ENCODE results near the gene ACOT13. TPM values are rescaled to one million over a fixed set of nuclear protein-coding genes. Genes with fewer than 3 reads are reported as not detected.
"Not testable (repeated sequence)": the region's sequence is repeated elsewhere in the genome, so short reads cannot be mapped to it uniquely, and the experiment has no call there.

The ACOT13 gene
- total RNA-seq, 2 experiments from 2014 or later: 28.9 to 33.6 TPM

- intact Hi-C loops (cut with micrococcal nuclease): no loop called here
- H3K9me3 Mint-ChIP-seq: no peaks in the 10 kb centered on the region
- H3K4me1 Mint-ChIP-seq (ENCODE audit: low read depth): peaks cover 28% of the 10 kb centered on the region
- ATAC-seq: no peak
- no peak overlapping the region for H3K4me3 Mint-ChIP-seq
- peak overlapping the region; percentile 62 for H3K27ac Mint-ChIP-seq
- no peak for DNase-seq
- no peaks in the 10 kb centered on the region for H3K27me3 Mint-ChIP-seq
- H3K36me3 Mint-ChIP-seq (ENCODE audit: low read depth): peaks cover 4% of the 10 kb centered on the region
- POLR2A ChIA-PET: interaction anchor here (1.3 kb wide), 1 partner anchor 9 kb away, joined by 3 read pairs; no protein-coding TSS in a partner anchor
- no peak for TF ChIP-seq CTCF (IDR thresholded peaks at IDR 0.05)
- CTCF ChIA-PET: interaction anchor here (1.2 to 13.2 kb wide), 3 partner anchors 25 to 145 kb away, joined by 3 to 141 read pairs (median 5); partner anchors contain the start of genes ACOT13 and TDP2
Observed at GRCh38 chr6:24692003-24692402, 25.1 kb downstream of the ACOT13 start.

GRCh38 chr6:24692415-24692814, 25.5 kb downstream of the ACOT13 start:
- peaks cover 28% of the 10 kb centered on the region for H3K4me1 Mint-ChIP-seq (ENCODE audit: low read depth)
- CTCF ChIA-PET: interaction anchor here (1.1 to 13.2 kb wide), 3 partner anchors 8 to 110 kb away, joined by 3 to 141 read pairs (median 3); partner anchors contain the start of genes ACOT13 and TDP2
- DNase-seq: no peak

GRCh38 chr6:24692848-24693592, 26.1 kb downstream of the ACOT13 start:
- CTCF ChIA-PET: interaction anchor here (1.1 to 13.2 kb wide), 4 partner anchors 9 to 146 kb away, joined by 3 to 141 read pairs (median 4); partner anchors contain the start of genes ACOT13 and TDP2
- Mint-ChIP-seq H3K36me3 (ENCODE audit: low read depth) (no peaks in the 10 kb centered on the region), H3K4me1 (ENCODE audit: low read depth) (peaks cover 28% of the 10 kb centered on the region), H3K27ac (peak overlapping the region; percentile 3), H3K9me3 (no peaks in the 10 kb centered on the region), H3K4me3 (no peak overlapping the region), H3K27me3 (no peaks in the 10 kb centered on the region)
- intact Hi-C loops (cut with micrococcal nuclease): no loop called here
- TF ChIP-seq CTCF (IDR thresholded peaks at IDR 0.05): no peak
- ATAC-seq (peak; percentile 55), DNase-seq (no peak)
- POLR2A ChIA-PET: interaction anchor here (0.7 kb wide), 1 partner anchor 26 kb away, joined by 3 read pairs; the partner anchor contains the start of genes ACOT13 and TDP2

More at GRCh38 chr6:24692415-24692814, 25.5 kb downstream of the ACOT13 start:
- H3K9me3 Mint-ChIP-seq: no peaks in the 10 kb centered on the region
- TF ChIP-seq CTCF (IDR thresholded peaks at IDR 0.05): no peak
- H3K36me3 Mint-ChIP-seq (ENCODE audit: low read depth): peaks cover under 1% of the 10 kb centered on the region
- intact Hi-C loops (cut with micrococcal nuclease): no loop called here
- POLR2A ChIA-PET: interaction anchor here (1.3 kb wide), 1 partner anchor 10 kb away, joined by 3 read pairs; no protein-coding TSS in a partner anchor
- H3K27ac Mint-ChIP-seq: no peak overlapping the region
- no peaks in the 10 kb centered on the region for H3K27me3 Mint-ChIP-seq
- H3K4me3 Mint-ChIP-seq: no peak overlapping the region
- ATAC-seq: no peak

GRCh38 chr6:24694198-24694597, 27.3 kb downstream of the ACOT13 start:
- Mint-ChIP-seq H3K4me3 (no peak overlapping the region), H3K36me3 (ENCODE audit: low read depth) (peaks cover 6% of the 10 kb centered on the region), H3K27ac (no peak overlapping the region), H3K9me3 (no peaks in the 10 kb centered on the region), H3K4me1 (ENCODE audit: low read depth) (peaks cover 30% of the 10 kb centered on the region), H3K27me3 (no peaks in the 10 kb centered on the region)
- intact Hi-C loops (cut with micrococcal nuclease): no loop called here
- TF ChIP-seq CTCF (IDR thresholded peaks at IDR 0.05): no peak
- ChIA-PET CTCF (interaction anchor here (0.9 to 13.2 kb wide), 3 partner anchors 27 to 147 kb away, joined by 4 to 141 read pairs (median 5); partner anchors contain the start of genes ACOT13 and TDP2), POLR2A (no interaction called here)
- ATAC-seq (no peak), DNase-seq (no peak)

- DNase-seq: peak; percentile 61
- H3K4me3 Mint-ChIP-seq, POLR2A ChIA-PET, H3K27ac Mint-ChIP-seq, H3K27me3 Mint-ChIP-seq, H3K9me3 Mint-ChIP-seq: not testable (repeated sequence)
- CTCF ChIA-PET: interaction anchor here (0.6 to 13.2 kb wide), 8 partner anchors 11 to 323 kb away, joined by 3 to 141 read pairs (median 3); no protein-coding TSS in a partner anchor
- peak; percentile 68 for ATAC-seq
- peaks cover 44% of the 10 kb centered on the region for H3K4me1 Mint-ChIP-seq (ENCODE audit: low read depth)
- TF ChIP-seq CTCF (IDR thresholded peaks at IDR 0.05): peak; percentile 62
- H3K36me3 Mint-ChIP-seq (ENCODE audit: low read depth): peaks cover 11% of the 10 kb centered on the region
- intact Hi-C loops (cut with micrococcal nuclease): loop anchor here (1.0 kb wide), 1 partner anchor 114 kb away; no protein-coding TSS in a partner anchor
Observed at GRCh38 chr6:24695635-24696034, 28.8 kb downstream of the ACOT13 start.
